ENCODE measurements around the gene FBXW12. TPM values are rescaled to one million over a fixed set of nuclear protein-coding genes. Genes with fewer than 3 reads are reported as not detected.

Gene FBXW12
- total RNA-seq, 1 experiment from 2014 or later = not detected

- Histone ChIP-seq H3K27me3 (ENCODE audit: low read length) (no peaks in the 10 kb centered on the region), H3K4me2 (ENCODE audit: low read length) (no peak overlapping the region), H3K9ac (ENCODE audit: low read length) (no peak overlapping the region), H3K9me2 (replicated peaks; ENCODE audit: low read length) (no peaks in the 10 kb centered on the region), H3K9me3 (ENCODE audit: low read length) (no peaks in the 10 kb centered on the region), H3K27ac (ENCODE audit: low read length) (no peak overlapping the region), H4K20me1 (ENCODE audit: low read length) (no peaks in the 10 kb centered on the region), H3K36me3 (ENCODE audit: low read depth, low read length) (no peaks in the 10 kb centered on the region), H2AFZ (ENCODE audit: low read length) (no peak overlapping the region), H3K4me1 (ENCODE audit: insufficient read depth, low read length) (no peaks in the 10 kb centered on the region), H3F3A (ENCODE audit: low read length, unreplicated experiment) (no peaks in the 10 kb centered on the region), H3K4me3 (ENCODE audit: low read length) (no peak overlapping the region), H3K79me2 (ENCODE audit: low read length) (no peaks in the 10 kb centered on the region)
- POLR2A ChIA-PET (ENCODE audit: unreplicated experiment) = no interaction called here
- no TSS peak for BruUV-seq (replicated peaks)
- CTCF ChIA-PET = interaction anchor here (1.1 kb wide), 1 partner anchor 40 kb away, joined by 4 read pairs; no protein-coding TSS in a partner anchor
- DNase-seq = no peak
- ATAC-seq = no peak
- intact Hi-C loops (cut with micrococcal nuclease) = no loop called here
- TF ChIP-seq EZH2 (IDR thresholded peaks at IDR 0.05; ENCODE audit: low read length, unreplicated experiment) (no peak), EZH2phosphoT487 (IDR thresholded peaks at IDR 0.05; ENCODE audit: borderline replicate concordance, low read length) (no peak)
- TF ChIP-seq, protein P1, sequence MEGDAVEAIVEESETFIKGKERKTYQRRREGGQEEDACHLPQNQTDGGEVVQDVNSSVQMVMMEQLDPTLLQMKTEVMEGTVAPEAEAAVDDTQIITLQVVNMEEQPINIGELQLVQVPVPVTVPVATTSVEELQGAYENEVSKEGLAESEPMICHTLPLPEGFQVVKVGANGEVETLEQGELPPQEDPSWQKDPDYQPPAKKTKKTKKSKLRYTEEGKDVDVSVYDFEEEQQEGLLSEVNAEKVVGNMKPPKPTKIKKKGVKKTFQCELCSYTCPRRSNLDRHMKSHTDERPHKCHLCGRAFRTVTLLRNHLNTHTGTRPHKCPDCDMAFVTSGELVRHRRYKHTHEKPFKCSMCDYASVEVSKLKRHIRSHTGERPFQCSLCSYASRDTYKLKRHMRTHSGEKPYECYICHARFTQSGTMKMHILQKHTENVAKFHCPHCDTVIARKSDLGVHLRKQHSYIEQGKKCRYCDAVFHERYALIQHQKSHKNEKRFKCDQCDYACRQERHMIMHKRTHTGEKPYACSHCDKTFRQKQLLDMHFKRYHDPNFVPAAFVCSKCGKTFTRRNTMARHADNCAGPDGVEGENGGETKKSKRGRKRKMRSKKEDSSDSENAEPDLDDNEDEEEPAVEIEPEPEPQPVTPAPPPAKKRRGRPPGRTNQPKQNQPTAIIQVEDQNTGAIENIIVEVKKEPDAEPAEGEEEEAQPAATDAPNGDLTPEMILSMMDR (conservative IDR thresholded peaks at IDR 0.05; ENCODE audit: low read depth, low read length) = no peak
Measured at GRCh38 chr3:48395714-48396113, 23.7 kb downstream of the FBXW12 start.

- Histone ChIP-seq H3K9me2 (replicated peaks; ENCODE audit: low read length) (no peaks in the 10 kb centered on the region), H3K4me1 (ENCODE audit: insufficient read depth, low read length) (peaks cover 11% of the 10 kb centered on the region; the same call in 1 of the 2 replicates), H3K79me2 (ENCODE audit: low read length) (no peaks in the 10 kb centered on the region), H3K4me2 (ENCODE audit: low read length) (no peak overlapping the region), H3K9ac (ENCODE audit: low read length) (no peak overlapping the region), H3K27me3 (ENCODE audit: low read length) (no peaks in the 10 kb centered on the region), H3K9me3 (ENCODE audit: low read length) (no peaks in the 10 kb centered on the region), H3K36me3 (ENCODE audit: low read depth, low read length) (no peaks in the 10 kb centered on the region), H2AFZ (ENCODE audit: low read length) (no peak overlapping the region), H4K20me1 (ENCODE audit: low read length) (no peaks in the 10 kb centered on the region), H3F3A (ENCODE audit: low read length, unreplicated experiment) (no peaks in the 10 kb centered on the region), H3K27ac (ENCODE audit: low read length) (no peak overlapping the region), H3K4me3 (ENCODE audit: low read length) (no peak overlapping the region)
- no TSS peak for BruUV-seq (replicated peaks)
- ChIA-PET POLR2A (ENCODE audit: unreplicated experiment) (no interaction called here), CTCF (interaction anchor here (0.9 kb wide), 1 partner anchor 38 kb away, joined by 3 read pairs; no protein-coding TSS in a partner anchor)
- DNase-seq (no peak), ATAC-seq (no peak)
- TF ChIP-seq EZH2phosphoT487 (IDR thresholded peaks at IDR 0.05; ENCODE audit: borderline replicate concordance, low read length) (no peak), EZH2 (IDR thresholded peaks at IDR 0.05; ENCODE audit: low read length, unreplicated experiment) (no peak)
- TF ChIP-seq, protein P1 (conservative IDR thresholded peaks at IDR 0.05; ENCODE audit: low read depth, low read length) = no peak
- intact Hi-C loops (cut with micrococcal nuclease) = no loop called here
Measured at GRCh38 chr3:48397767-48398681, 26.0 kb downstream of the FBXW12 start.
